HG03064 (cell line): ENCODE measurements around the gene MAP1LC3A.

Source experiments
- ATAC-seq: cut with Tn5 transposase; IDR thresholded peaks from one replicate; pipeline ENCODE4 v1.9.1; 2021; ENCODE audit warnings: low read depth; ENCODE audit not compliant: unreplicated experiment

The MAP1LC3A gene

GRCh38 chr20:34574426-34574825 is 15.9 kb downstream of the MAP1LC3A start:
- ATAC-seq = no peak

DNA sequence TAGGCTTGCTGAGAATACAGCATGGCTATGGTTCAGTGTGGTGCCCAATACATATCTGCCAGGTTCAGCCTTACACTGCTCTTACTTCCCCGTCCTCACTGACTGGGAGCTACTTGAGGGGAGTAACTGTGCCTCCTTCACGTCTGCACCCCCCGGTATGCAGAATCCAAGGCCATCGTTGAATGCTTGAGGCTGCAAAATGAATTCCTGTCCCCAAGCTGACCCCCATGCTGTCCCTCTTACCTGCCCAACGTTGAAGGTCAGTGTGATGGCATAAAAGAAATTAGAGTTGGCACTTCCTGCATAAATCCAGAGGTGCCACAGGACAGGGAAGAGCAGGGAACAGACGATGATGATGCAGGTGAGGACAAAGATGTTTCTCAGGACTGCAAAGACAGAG is 16.3 kb downstream of the MAP1LC3A start:
- no peak for ATAC-seq

- ATAC-seq = no peak
These were observed 16.8 kb downstream of the MAP1LC3A start for GRCh38 chr20:34575271-34575670.

DNA sequence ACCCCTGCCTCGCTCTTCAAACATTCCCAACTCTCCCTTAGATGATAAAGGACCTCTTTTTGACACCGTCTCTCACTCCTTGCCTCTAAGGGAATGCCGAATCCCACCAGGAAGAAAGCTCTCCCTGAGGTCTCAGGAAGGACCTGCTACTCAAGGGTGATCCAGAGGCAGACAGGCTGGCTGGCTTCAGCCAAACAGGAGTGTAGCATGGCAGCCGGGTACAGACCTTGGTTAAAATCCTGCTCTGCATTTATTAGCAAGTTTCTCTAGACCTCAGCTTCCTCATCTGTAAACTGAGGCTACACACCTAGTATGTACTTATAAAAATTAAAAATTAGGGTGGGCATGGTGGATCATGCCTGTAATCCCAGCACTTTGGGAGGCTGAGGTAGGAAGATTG is 17.2 kb downstream of the MAP1LC3A start:
- no peak for ATAC-seq

- ATAC-seq = no peak
These were observed 18.5 kb downstream of the MAP1LC3A start for GRCh38 chr20:34577061-34577460.

GRCh38 chr20:34578025-34578424 is 19.5 kb downstream of the MAP1LC3A start:
- ATAC-seq = no peak

- ATAC-seq = no peak
These were observed 20.0 kb downstream of the MAP1LC3A start for GRCh38 chr20:34578521-34578920.

DNA sequence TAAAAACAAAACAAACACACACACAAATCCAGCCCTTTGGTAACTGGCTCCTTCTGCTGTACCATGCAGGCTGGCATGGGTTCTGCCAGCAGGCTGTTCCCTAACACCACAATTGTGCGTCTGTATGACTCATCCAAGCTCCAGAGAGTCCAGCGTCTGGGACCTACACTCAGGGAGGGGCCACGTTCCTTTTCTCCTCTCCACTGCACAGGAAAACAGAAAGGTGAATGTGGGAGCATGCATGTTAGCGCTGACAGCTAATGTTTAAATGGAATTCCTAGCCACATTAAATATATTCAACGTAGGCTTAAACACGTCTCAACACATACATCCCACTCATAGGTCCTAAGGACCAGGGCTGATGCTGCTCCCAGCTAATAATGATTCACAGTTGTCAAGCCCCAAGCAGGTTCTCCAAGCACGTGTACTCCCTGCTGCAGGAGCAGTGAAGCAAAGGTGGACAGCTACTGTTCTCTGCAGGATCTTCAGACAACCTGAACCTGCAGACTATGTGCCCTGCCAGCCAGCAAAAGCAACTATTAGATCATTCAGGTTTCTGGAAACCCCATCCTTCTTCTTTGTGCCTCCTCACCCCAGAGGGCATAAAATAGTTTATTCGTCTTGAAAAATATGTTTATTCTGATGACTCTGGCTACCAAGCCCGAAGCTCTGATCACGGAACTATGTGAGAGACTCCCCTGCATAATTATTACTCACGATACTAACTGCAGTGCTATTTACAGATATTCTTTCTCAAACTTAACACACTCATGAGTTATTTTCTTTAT is 20.9 kb downstream of the MAP1LC3A start:
- ATAC-seq = no peak

DNA sequence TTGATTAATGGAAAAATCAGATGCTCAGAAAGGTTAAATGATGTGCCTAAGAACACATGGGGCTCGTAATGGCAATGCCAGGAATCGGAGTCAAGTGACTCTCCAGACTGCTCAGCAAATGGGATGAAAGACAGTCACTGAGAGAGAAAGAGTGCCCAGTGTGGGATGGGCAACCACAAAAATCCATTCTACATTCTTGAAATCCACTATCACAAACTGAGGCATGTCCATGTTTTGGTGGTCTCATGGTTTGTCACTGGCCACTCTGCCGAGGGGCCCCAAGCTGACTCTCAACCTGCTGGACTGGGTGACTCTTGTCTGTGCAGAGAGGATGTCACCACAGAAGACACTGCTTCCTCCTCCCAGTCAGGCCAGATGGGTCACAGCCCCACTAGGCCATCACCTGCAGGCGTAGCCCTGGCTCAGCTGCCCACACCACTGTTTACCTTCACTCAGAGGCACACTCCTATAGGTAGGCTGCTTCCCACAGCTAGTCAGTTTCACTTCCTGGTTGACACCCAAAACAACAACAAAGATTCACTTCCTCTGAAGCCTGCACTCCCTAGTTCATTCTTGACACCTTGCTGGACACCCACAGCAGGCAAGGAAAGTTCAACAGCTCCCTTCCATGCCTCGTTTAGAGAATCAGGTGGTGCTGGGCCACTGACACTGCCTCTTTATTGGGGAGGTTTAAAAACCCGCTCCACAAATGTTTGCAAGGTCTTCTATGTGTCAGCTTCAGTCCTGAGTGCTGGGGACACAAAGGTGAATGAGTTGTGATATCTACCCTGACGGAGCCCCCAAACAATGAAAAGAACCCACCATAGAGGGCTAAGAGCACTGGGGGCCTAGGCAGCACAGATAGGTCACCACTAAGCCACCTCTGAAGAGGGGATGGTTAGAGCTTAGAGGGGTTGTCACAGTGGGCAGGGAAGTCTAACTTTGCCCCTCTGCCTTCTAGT is 21.7 kb downstream of the MAP1LC3A start:
- no peak for ATAC-seq

GRCh38 chr20:34581341-34582184 is 23.0 kb downstream of the MAP1LC3A start:
- no peak for ATAC-seq

DNA sequence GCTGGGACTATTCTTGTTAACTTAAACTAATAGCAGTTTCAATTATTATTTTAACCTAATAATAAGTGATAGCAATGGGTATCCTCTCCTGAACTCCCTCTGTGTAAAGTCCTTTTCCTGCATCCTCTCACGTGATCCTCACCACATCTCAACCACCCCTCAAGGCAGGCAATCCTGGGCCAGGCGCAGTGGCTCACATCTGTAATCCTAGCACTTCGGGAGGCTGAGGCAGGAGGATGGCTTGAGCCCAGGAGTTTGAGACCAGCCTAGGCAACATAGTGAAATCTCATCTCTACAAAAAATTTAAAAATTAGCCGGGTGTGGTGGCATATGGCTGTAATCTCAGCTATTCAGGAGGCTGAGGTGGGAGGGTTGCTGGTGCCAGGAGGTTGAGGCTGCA is 23.7 kb downstream of the MAP1LC3A start:
- ATAC-seq = no peak

GRCh38 chr20:34582911-34583310 is 24.4 kb downstream of the MAP1LC3A start:
- no peak for ATAC-seq

DNA sequence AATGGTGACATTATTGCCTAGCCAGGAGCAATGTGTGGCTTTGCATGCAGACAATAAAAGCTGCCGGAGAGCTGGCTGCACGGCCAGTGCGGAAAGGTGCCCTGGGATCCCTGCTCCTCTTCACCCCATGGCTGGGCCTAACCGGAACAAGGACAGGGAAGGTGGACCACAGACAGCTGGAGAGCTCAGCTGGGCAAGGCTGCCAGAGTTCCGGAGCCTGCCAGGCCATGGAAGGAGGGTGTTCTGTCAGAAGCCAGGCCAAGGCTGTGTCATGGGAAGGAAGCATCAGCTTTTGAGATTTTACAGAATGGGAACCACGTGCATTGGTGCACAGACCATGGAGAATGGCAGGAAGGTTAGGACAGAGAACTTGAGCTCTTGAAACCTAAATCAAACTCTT is 25.0 kb downstream of the MAP1LC3A start:
- ATAC-seq = no peak

- ATAC-seq = no peak
These were observed 26.5 kb downstream of the MAP1LC3A start for GRCh38 chr20:34585019-34585418.

DNA sequence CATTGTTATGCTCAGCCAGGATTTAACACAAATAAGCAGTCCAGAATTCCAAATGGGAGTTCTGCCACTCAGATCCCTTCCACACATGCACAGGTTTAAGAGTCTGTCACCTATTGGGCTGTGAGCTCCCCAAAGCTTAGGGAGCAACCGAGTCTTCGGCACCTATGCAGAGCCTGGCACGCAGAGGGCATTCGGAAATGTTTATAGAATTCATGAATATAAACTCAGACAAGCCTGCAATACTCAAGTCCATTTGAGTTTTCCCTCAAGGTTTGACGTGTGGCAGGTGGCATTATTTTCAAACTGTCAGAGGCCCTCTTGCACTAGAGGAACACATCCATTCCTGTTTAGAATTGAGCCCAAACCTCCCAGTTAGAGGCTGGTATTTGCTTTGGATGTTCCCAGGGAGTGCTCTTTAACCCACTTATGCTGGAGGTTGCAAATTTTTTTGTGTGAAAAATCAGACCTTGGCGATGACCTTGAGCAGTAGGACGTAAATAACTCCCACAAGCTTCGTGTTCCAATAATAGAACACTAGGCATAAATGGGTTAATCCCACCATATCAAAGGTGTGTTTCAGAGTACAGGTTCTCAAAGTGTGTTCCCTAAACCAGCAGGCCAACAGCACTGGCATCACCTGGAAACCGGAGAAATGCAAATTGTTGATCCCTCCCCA is 28.1 kb downstream of the MAP1LC3A start:
- ATAC-seq = no peak

DNA sequence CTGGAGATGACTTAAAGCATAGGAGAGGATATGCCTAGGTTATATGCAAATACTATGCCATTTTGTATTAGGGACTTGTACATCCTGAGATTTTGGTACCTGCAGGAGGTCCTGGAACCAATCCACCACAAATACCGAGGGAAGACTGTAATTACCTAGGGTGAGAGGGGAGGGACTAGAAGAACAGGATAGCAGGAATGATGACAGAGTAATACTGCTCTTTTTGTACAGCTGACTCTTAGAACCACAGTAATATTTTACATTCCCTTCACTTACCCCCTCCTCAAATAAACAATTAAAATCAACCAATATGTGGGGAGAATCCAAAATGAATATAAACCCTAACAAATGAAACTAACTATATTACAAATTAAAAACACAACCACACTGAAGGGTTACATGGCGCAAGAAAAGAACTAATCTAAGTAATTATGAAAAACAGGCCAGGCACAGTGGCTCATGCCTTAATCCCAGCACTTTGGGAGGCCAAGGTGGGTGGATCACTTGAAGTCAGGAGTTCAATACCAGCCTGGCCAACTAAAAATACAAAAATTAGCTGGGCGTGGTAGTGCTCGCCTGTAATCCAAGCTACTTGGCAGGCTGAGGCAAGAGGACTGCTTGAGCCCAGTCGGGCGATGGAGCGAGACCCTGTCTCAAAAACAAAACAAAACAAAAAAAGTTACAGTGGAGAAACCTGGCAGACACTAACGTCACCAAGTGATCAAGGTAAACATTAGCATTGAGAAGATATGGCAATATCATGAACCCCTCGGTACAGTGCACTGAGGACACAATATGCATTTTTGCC is 37.1 kb downstream of the MAP1LC3A start:
- ATAC-seq = no peak

GRCh38 chr20:34600892-34601653 is 42.6 kb downstream of the MAP1LC3A start:
- ATAC-seq = no peak

GRCh38 chr20:34604980-34605788 is 46.7 kb downstream of the MAP1LC3A start:
- ATAC-seq = no peak
